Esophagus squamous epithelium (tissue), 5 donors: ENCODE results near the gene MCAM. TPM values are rescaled to one million over a fixed set of nuclear protein-coding genes. Genes with fewer than 3 reads are reported as not detected.

ENCODE experiments used
- DNase-seq: peaks from one replicate; lab custom pipeline; 2025; lab: John Stamatoyannopoulos, UW
- H3K27ac ChIP-seq, 4 donors: fragments of 200-600 bp; sonication (generic); one replicate each; pipeline ENCODE4 v1.5.1; 2016 to 2019; ENCODE audit warnings: mild to moderate bottlenecking in 1 of 4
- H3K27me3 ChIP-seq, 4 donors: fragments of 200-600 bp; sonication (generic); 1 replicate in 3 of 4; 2 replicates in 1 of 4; pipeline versions ENCODE4 v1.5.1 to v1.6.0; 2017 to 2021; ENCODE audit warnings: antibody characterized with exemption in 1 of 4
- H3K36me3 ChIP-seq, 3 donors: fragments of 200-600 bp; sonication (generic); one replicate each; pipeline ENCODE4 v1.5.1; 2016 to 2019
- H3K4me1 ChIP-seq, 3 donors: fragments of 200-600 bp; sonication (generic); one replicate each; pipeline ENCODE4 v1.5.1; 2017 to 2019
- H3K4me3 ChIP-seq, 4 donors: fragments of 200-600 bp; sonication (generic); 1 replicate in 3 of 4; 2 replicates in 1 of 4; pipeline ENCODE4 v1.5.1; 2016 to 2019; ENCODE audit warnings: mild to moderate bottlenecking in 2 of 4, moderate library complexity in 1 of 4
- H3K9me3 ChIP-seq, 3 donors: fragments of 200-600 bp; sonication (generic); one replicate each; pipeline ENCODE4 v1.5.1; 2016 to 2019
- CTCF ChIP-seq, 6 experiments: fragments of 450-650 bp in 4 of 6; fragments of 200-600 bp in 2 of 6; sonication (generic) in 2 of 6; IDR thresholded peaks; one replicate each; pipeline ENCODE4 v1.5.1; 2016 to 2019; ENCODE audit warnings: antibody characterized with exemption in 6 of 6, mild to moderate bottlenecking in 4 of 6, moderate library complexity in 4 of 6
- POLR2A ChIP-seq, 4 donors: fragments of 450-650 bp; IDR thresholded peaks; one replicate each; pipeline ENCODE4 v1.6.1; 2017; ENCODE audit warnings: antibody characterized with exemption in 4 of 4, mild to moderate bottlenecking in 4 of 4, moderate library complexity in 3 of 4
- WGBS, 2 donors: methylation state at CpG; one replicate each; pipeline ENCODE4 v1.1.5; 2018; 5-methylcytosine and 5-hydroxymethylcytosine counted together
- intact Hi-C: fragments of 100-400 bp; cut with DNase I; formaldehyde crosslinking; loops from one replicate; pipeline ENCODE4 v1.15.0; 2022
- total RNA-seq, 4 donors: library from RNA; depleted of rRNA; stranded (reverse); fragments of >200 nt; gene quantifications; one replicate each; pipeline ENCODE4 v1.1.0, GENCODE V29; 2016
- donor health status: DM: yes; HTN: yes; CAD: no.

Gene MCAM
- total RNA-seq, 4 donors from 2014 or later, result 20.8 to 169 (median 80.9) TPM

GRCh38 chr11:119329320-119329719, 12.4 kb upstream of the MCAM start:
- WGBS, 2 donors, result 53 to 59% methylated on average over 2 of the region's 2 CpGs
- intact Hi-C loops, result no loop called here
- TF ChIP-seq POLR2A (IDR thresholded peaks at IDR 0.05) (no peak), CTCF (IDR thresholded peaks at IDR 0.05) (no peak)
- H3K27me3 ChIP-seq, result no peaks in the 10 kb centered on the region
- no peak overlapping the region for H3K4me3 ChIP-seq
- H3K27ac ChIP-seq, result no peak overlapping the region
- DNase-seq, result no peak
- no peaks in the 10 kb centered on the region for H3K36me3 ChIP-seq
- peaks cover 0 to 7% (median 0%) of the 10 kb centered on the region in 3 donors for H3K4me1 ChIP-seq
- no peaks in the 10 kb centered on the region for H3K9me3 ChIP-seq

- peaks cover 13 to 35% (median 26%) of the 10 kb centered on the region in 3 donors for H3K4me1 ChIP-seq
- intact Hi-C loops, result loop anchor here (5.0 kb wide), 1 partner anchor 117 kb away; the partner anchor contains the start of gene CBL
- no peak for TF ChIP-seq CTCF (IDR thresholded peaks at IDR 0.05)
- TF ChIP-seq POLR2A (IDR thresholded peaks at IDR 0.05), result no peak
- no peaks in the 10 kb centered on the region for H3K9me3 ChIP-seq
- DNase-seq, result no peak
- no peak overlapping the region for H3K27ac ChIP-seq
- H3K4me3 ChIP-seq, result no peak overlapping the region
- H3K36me3 ChIP-seq, result no peaks in the 10 kb centered on the region
- peaks cover 0 to 3% (median 0%) of the 10 kb centered on the region in 4 donors for H3K27me3 ChIP-seq
- WGBS, 2 donors, result 68 to 71% methylated on average over 4 of the region's 4 CpGs
Measured at GRCh38 chr11:119324189-119324588, 7.3 kb upstream of the MCAM start.

GRCh38 chr11:119323532-119324033, 6.7 kb upstream of the MCAM start:
- peaks cover 19 to 41% (median 32%) of the 10 kb centered on the region in 3 donors for H3K4me1 ChIP-seq
- H3K36me3 ChIP-seq, result no peaks in the 10 kb centered on the region
- 16 to 18% methylated on average over 8 of the region's 8 CpGs for WGBS, 2 donors
- H3K4me3 ChIP-seq, result no peak overlapping the region
- intact Hi-C loops, result loop anchor here (5.0 kb wide), 1 partner anchor 116 kb away; the partner anchor contains the start of gene CBL
- peak; percentile 42 to 90 (median 71) for TF ChIP-seq CTCF (IDR thresholded peaks at IDR 0.05)
- no peak for TF ChIP-seq POLR2A (IDR thresholded peaks at IDR 0.05)
- H3K9me3 ChIP-seq, result no peaks in the 10 kb centered on the region
- peak overlapping the region in 1 of 4 donors; percentile 7 for H3K27ac ChIP-seq
- peaks cover 0 to 5% (median 0%) of the 10 kb centered on the region in 4 donors for H3K27me3 ChIP-seq
- DNase-seq, result no peak

- Histone ChIP-seq H3K4me1 (peaks cover 24 to 46% (median 38%) of the 10 kb centered on the region in 3 donors), H3K36me3 (no peaks in the 10 kb centered on the region), H3K27ac (peak overlapping the region in 3 of 4 donors; percentile 7 to 91 (median 88)), H3K9me3 (no peaks in the 10 kb centered on the region), H3K27me3 (peaks cover 0 to 10% (median 0%) of the 10 kb centered on the region in 4 donors), H3K4me3 (no peak overlapping the region)
- no peak for TF ChIP-seq CTCF (IDR thresholded peaks at IDR 0.05)
- TF ChIP-seq POLR2A (IDR thresholded peaks at IDR 0.05), result no peak
- 82 to 89% methylated on average over 12 to 16 of the region's 20 CpGs for WGBS, 2 donors
- no peak for DNase-seq
- intact Hi-C loops, result loop anchor here (5.0 kb wide), 1 partner anchor 116 kb away; the partner anchor contains the start of gene CBL
Measured at GRCh38 chr11:119322921-119323531, 6.1 kb upstream of the MCAM start.

GRCh38 chr11:119322360-119322739, 5.4 kb upstream of the MCAM start:
- intact Hi-C loops, result loop anchor here (5.0 kb wide), 1 partner anchor 115 kb away; the partner anchor contains the start of gene CBL
- 48 to 59% methylated on average over 6 of the region's 6 CpGs for WGBS, 2 donors

More at GRCh38 chr11:119322360-119322739, 5.4 kb upstream of the MCAM start:
- TF ChIP-seq POLR2A (IDR thresholded peaks at IDR 0.05) (no peak), CTCF (IDR thresholded peaks at IDR 0.05) (peak in 2 of 6 experiments; percentile 13 to 25)
- H3K36me3 ChIP-seq, result no peaks in the 10 kb centered on the region
- DNase-seq, result no peak
- no peak overlapping the region for H3K4me3 ChIP-seq
- H3K27ac ChIP-seq, result peak overlapping the region in 3 of 4 donors; percentile 88 to 94 (median 91)
- peaks cover 31 to 53% (median 45%) of the 10 kb centered on the region in 3 donors for H3K4me1 ChIP-seq
- peaks cover 0 to 17% (median 0%) of the 10 kb centered on the region in 4 donors for H3K27me3 ChIP-seq
- no peaks in the 10 kb centered on the region for H3K9me3 ChIP-seq
